K562 (cell line): ENCODE results near the gene TVP23A. TPM values are rescaled to one million over a fixed set of nuclear protein-coding genes. Genes with fewer than 3 reads are reported as not detected.
"Not testable (repeated sequence)": the region's sequence is repeated elsewhere in the genome, so short reads cannot be mapped to it uniquely, and the experiment has no call there.

Experiments used
- ATAC-seq: fragments of 200-7000 bp; cut with Tn5 transposase; 3 replicates; pipeline ENCODE4 v1.9.1; 2020; ENCODE audit warnings: moderate library complexity
- BruUV-seq: library from RNA; stranded (reverse); fragments of 400-500 nt; replicated peaks from 2 replicates; lab custom pipeline; 2021; lab: Mats Ljungman, UMichigan
- CTCF ChIA-PET: fragments of 300-600 bp; formaldehyde crosslinking; extraction: SDS; loops from one replicate; lab custom pipeline; 2021; ENCODE audit warnings: low intra/inter-chr PET ratio; lab: Yijun Ruan, JAX
- POLR2A ChIA-PET: fragments of 300-600, 350-650 bp; sonication (Branson Sonifier 250); formaldehyde crosslinking; extraction: SDS; loops from one replicate; lab custom pipeline; 2021; ENCODE audit warnings: antibody characterized with exemption, inconsistent platforms; lab: Yijun Ruan, JAX
- DNase-seq, 4 experiments: peaks; one replicate each; pipeline versions ENCODE4 v3.0.0 to v3.0.0-alpha.2; 2011 to 2018; ENCODE audit warnings: low spot score in 3 of 4, mixed read lengths in 3 of 4; ENCODE audit errors: extremely low read depth in 1 of 4
- FAIRE-seq: peaks from 2 replicates; lab custom pipeline; 2011; peaks lifted over from hg19 to GRCh38; lab: Jason Lieb, UNC
- H2AFZ ChIP-seq: 2 replicates; pipeline ENCODE4 v1.6.0; 2011; ENCODE audit warnings: low read depth, low read length, control low read depth, inconsistent platforms
- H3K27ac ChIP-seq: fragments of 200-600 bp; 3 replicates; pipeline ENCODE4 v1.8.0; 2011; ENCODE audit warnings: low read depth, mild to moderate bottlenecking, control low read depth, inconsistent platforms, low read length, moderate library complexity, mixed read lengths; ENCODE audit errors: extremely low read depth
- H3K27me3 ChIP-seq, 2 experiments: fragments of 300-600 bp in 1 of 2; 2 replicates in 1 of 2; 3 replicates in 1 of 2; pipeline versions ENCODE4 v1.6.0 to v1.8.0; 2011; ENCODE audit warnings: inconsistent platforms in 2 of 2, low read length in 2 of 2, mild to moderate bottlenecking in 1 of 2, mixed read lengths in 1 of 2, moderate library complexity in 1 of 2; ENCODE audit not compliant: control insufficient read depth in 2 of 2, insufficient read depth in 2 of 2
- H3K36me3 ChIP-seq: fragments of 300-600 bp; 3 replicates; pipeline ENCODE4 v1.8.0; 2011; ENCODE audit warnings: mild to moderate bottlenecking, low read length, inconsistent platforms; ENCODE audit not compliant: control insufficient read depth, insufficient read depth
- H3K4me1 ChIP-seq, 2 experiments: fragments of 200-600 bp in 1 of 2; replicated peaks in 1 of 2; 2 replicates in 1 of 2; 3 replicates in 1 of 2; pipeline versions ENCODE4 v1.5.1 to v1.8.0; 2011; ENCODE audit warnings: inconsistent platforms in 2 of 2, low read length in 2 of 2, mild to moderate bottlenecking in 1 of 2, mixed read lengths in 1 of 2, moderate library complexity in 1 of 2; ENCODE audit not compliant: control insufficient read depth in 2 of 2, insufficient read depth in 2 of 2
- H3K4me2 ChIP-seq: 2 replicates; pipeline ENCODE4 v1.6.1; 2011; ENCODE audit warnings: low read length, control low read depth, inconsistent platforms, mixed read lengths; ENCODE audit not compliant: insufficient read depth
- H3K4me3 ChIP-seq: fragments of 200-600 bp; sonication (generic), shearing (Covaris generic); 2 replicates; pipeline ENCODE4 v1.5.1; 2016; ENCODE audit warnings: control low read depth, inconsistent platforms
- H3K79me2 ChIP-seq: fragments of 200-600 bp; 3 replicates; pipeline ENCODE4 v1.8.0; 2011; ENCODE audit warnings: low read length, inconsistent platforms; ENCODE audit not compliant: control insufficient read depth, insufficient read depth
- H3K9ac ChIP-seq, 2 experiments: 2 replicates each; pipeline versions ENCODE4 v1.6.0 to v1.6.1; 2011; ENCODE audit warnings: low read depth in 2 of 2, low read length in 2 of 2, control low read depth in 1 of 2, inconsistent platforms in 1 of 2, mild to moderate bottlenecking in 1 of 2, mixed read lengths in 1 of 2; ENCODE audit not compliant: insufficient read depth in 1 of 2
- H3K9me1 ChIP-seq: one replicate; pipeline ENCODE4 v1.6.0; 2011; ENCODE audit warnings: inconsistent platforms, mild to moderate bottlenecking, low read length, moderate library complexity; ENCODE audit not compliant: control insufficient read depth, insufficient read depth
- H3K9me3 ChIP-seq: replicated peaks from 2 replicates; pipeline ENCODE4 v1.5.1; 2011; ENCODE audit warnings: low read depth, low read length, inconsistent platforms; ENCODE audit not compliant: control insufficient read depth, insufficient read depth
- H4K20me1 ChIP-seq: replicated peaks from 2 replicates; pipeline ENCODE4 v1.6.1; 2011; ENCODE audit warnings: low read length, inconsistent platforms, mixed read lengths; ENCODE audit not compliant: control insufficient read depth, insufficient read depth
- HDAC8 ChIP-seq: fragments of 450-650 bp; IDR thresholded peaks from 2 replicates; pipeline ENCODE4 v1.6.1; 2016; ENCODE audit warnings: mild to moderate bottlenecking, missing genetic modification characterization, moderate library complexity, missing compliant biosample characterization
- MEF2D ChIP-seq: conservative IDR thresholded peaks from 2 replicates; pipeline ENCODE4 v1.6.1; 2016; ENCODE audit warnings: low read depth, missing genetic modification characterization, missing compliant biosample characterization
- NR4A1 ChIP-seq, 2 experiments: fragments of 250-450 bp in 1 of 2; fragments of 450-650 bp in 1 of 2; sonication (Bioruptor Pico) in 1 of 2; IDR thresholded peaks; 2 replicates each; pipeline versions ENCODE4 v1.4.0 to v1.6.1; 2016 to 2020; ENCODE audit warnings: mild to moderate bottlenecking in 2 of 2, missing compliant biosample characterization in 1 of 2, missing genetic modification characterization in 1 of 2, moderate library complexity in 1 of 2
- PTRF ChIP-seq: fragments of 450-650 bp; IDR thresholded peaks from 2 replicates; pipeline ENCODE4 v1.6.1; 2016; ENCODE audit warnings: mild to moderate bottlenecking, missing genetic modification characterization, missing compliant biosample characterization
- PTTG1 ChIP-seq: fragments of 450-650 bp; IDR thresholded peaks from 2 replicates; pipeline ENCODE4 v1.6.1; 2016; ENCODE audit warnings: low read depth, mild to moderate bottlenecking, missing genetic modification characterization, missing compliant biosample characterization
- WGBS: fragments of 100-300 bp; shearing (Covaris generic); methylation state at CpG from one replicate; pipeline ENCODE4 v1.1.6; 2016; ENCODE audit warnings: low coverage, mixed read lengths; ENCODE audit not compliant: insufficient coverage; ENCODE audit errors: missing lambda C conversion rate; 5-methylcytosine and 5-hydroxymethylcytosine counted together
- in situ Hi-C: fragments of 300-500 bp; cut with MboI; formaldehyde crosslinking; loops from 4 replicates; pipeline ENCODE4 v1.15.0; 2018; ENCODE audit warnings: inconsistent platforms, mixed read lengths
- intact Hi-C: fragments of 100-400 bp; cut with micrococcal nuclease; formaldehyde crosslinking; loops from 2 replicates; pipeline ENCODE4 v1.14.2; 2022
- polyA plus RNA-seq, 8 experiments: library from polyadenylated mRNA; depleted of rRNA in 4 of 8; stranded (reverse) in 5 of 8; unstranded in 3 of 8; fragments of >200 nt; fragmentation: Nextera tagmentation in 2 of 8; fragmentation: Illumina TruSeq in 1 of 8; extraction: Ambion mirVana in 2 of 8; extraction: Trizol in 1 of 8; gene quantifications; 2 replicates each; pipeline versions ENCODE4 v1.2.1 to v1.2.3, GENCODE V29; 2011 to 2014; ENCODE audit warnings: inconsistent platforms in 1 of 8, missing spikeins in 1 of 8
- total RNA-seq, 7 experiments: library from RNA; depleted of rRNA in 6 of 7; stranded (reverse); fragments of >200 nt in 6 of 7; fragmentation: Illumina TruSeq in 2 of 7; extraction: Trizol in 2 of 7; gene quantifications; 2 replicates each; pipeline versions ENCODE4 v1.2.1 to v1.2.3, GENCODE V29; 2011 to 2021; ENCODE audit warnings: low replicate concordance in 1 of 7
- TF ChIP-seq, protein P1 (sequence below), 2 experiments: fragments of 250-450 bp in 1 of 2; fragments of 450-650 bp in 1 of 2; sonication (Bioruptor Pico) in 1 of 2; IDR thresholded peaks; 2 replicates each; pipeline versions ENCODE4 v1.6.1 to v1.8.0; 2016 to 2021; ENCODE audit warnings: mild to moderate bottlenecking in 2 of 2, moderate library complexity in 2 of 2, missing compliant biosample characterization in 1 of 2, missing genetic modification characterization in 1 of 2

Gene TVP23A
- total and polyA plus RNA-seq, 9 of the 15 experiments (the other 6 are each of a cell fraction or from before 2014, with no cell fraction given): 0.04 to 0.77 (median 0.10) TPM; not detected in 3

DNA sequence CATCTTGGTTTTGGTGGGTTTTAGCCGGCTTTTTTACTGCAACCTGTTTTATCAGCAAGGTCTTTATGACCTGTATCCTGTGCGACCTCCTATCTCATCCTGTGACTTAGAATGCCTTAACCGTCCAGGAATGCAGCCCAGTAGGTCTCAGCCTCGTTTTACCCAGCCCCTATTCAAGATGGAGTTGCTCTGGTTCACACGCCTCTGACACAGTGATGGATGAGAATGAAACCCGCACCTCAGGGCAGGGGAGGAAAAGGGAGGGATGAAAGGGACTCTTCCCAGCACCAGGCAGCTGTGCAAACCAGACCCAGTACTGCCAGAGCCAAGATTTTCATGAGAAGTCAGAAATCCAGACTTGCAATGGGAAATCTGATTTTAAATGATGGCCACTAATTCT is 41.7 kb downstream of the TVP23A start:
- H3K4me1 ChIP-seq; BruUV-seq; H3K36me3 ChIP-seq; H3K27ac ChIP-seq; in situ Hi-C loops; H2AFZ ChIP-seq; intact Hi-C loops; CTCF ChIA-PET; H3K4me3 ChIP-seq; H3K4me2 ChIP-seq; H4K20me1 ChIP-seq; H3K79me2 ChIP-seq; H3K9ac ChIP-seq; POLR2A ChIA-PET; H3K9me1 ChIP-seq; FAIRE-seq; H3K9me3 ChIP-seq; ATAC-seq; DNase-seq; TF ChIP-seq NR4A1 (CRISPR knock-in tag; IDR thresholded peaks at IDR 0.05): not testable (repeated sequence)
- peaks cover 24 to 36% of the 10 kb centered on the region in 2 experiments for H3K27me3 ChIP-seq
- TF ChIP-seq MEF2D (tag) (peak; percentile 59; the same call in 1 of the 2 replicates), HDAC8 (tag) (peak; percentile 42; the same call in 1 of the 2 replicates), NR4A1 (tag; IDR thresholded peaks at IDR 0.05) (0 out of 2 replicates have a peak, but pooled peaks have one; percentile 26), PTTG1 (tag) (peak; percentile 62), PTRF (tag) (0 out of 2 replicates have a peak, but pooled peaks have one; percentile 36)
- TF ChIP-seq, protein P1, sequence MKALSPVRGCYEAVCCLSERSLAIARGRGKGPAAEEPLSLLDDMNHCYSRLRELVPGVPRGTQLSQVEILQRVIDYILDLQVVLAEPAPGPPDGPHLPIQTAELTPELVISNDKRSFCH (CRISPR knock-in tag; IDR thresholded peaks at IDR 0.05): not testable (repeated sequence)
- TF ChIP-seq, protein P1 (tag; IDR thresholded peaks at IDR 0.05): peak; percentile 66; the same call in 1 of the 2 replicates
- WGBS: 6% methylated on average over 6 of the region's 6 CpGs
